Mononuclear cell (primary cell): ENCODE results near the gene CTXND2. TPM values are rescaled to one million over a fixed set of nuclear protein-coding genes. Genes with fewer than 3 reads are reported as not detected.

ENCODE experiments used
- total RNA-seq: library from RNA; depleted of rRNA; stranded (reverse); fragments of >200 nt; gene quantifications from one replicate; pipeline ENCODE4 v1.2.3, GENCODE V29; 2012

The CTXND2 gene
- total RNA-seq, 1 donor: not detected

Other genes with a start within 250 kb of the CTXND2 start
- 1.4 TPM for gene GOLPH3L, start 190.0 kb upstream of the CTXND2 start, total RNA-seq
- 3.3 TPM for gene HORMAD1, start 166.2 kb upstream of the CTXND2 start, total RNA-seq
- gene CTSS, start 121.4 kb upstream of the CTXND2 start, total RNA-seq: 1,898 TPM
- gene CTSK, start 78.9 kb upstream of the CTXND2 start, total RNA-seq: 8.1 TPM
- gene ARNT, start 10.5 kb upstream of the CTXND2 start, total RNA-seq: 38.5 TPM
- gene SETDB1, start 39.2 kb downstream of the CTXND2 start, total RNA-seq: 47.3 TPM
- gene CERS2, start 87.7 kb downstream of the CTXND2 start, total RNA-seq: 84.8 TPM
- 0.10 TPM for gene ANXA9, start 95.2 kb downstream of the CTXND2 start, total RNA-seq
- 14.4 TPM for gene MINDY1, start 119.8 kb downstream of the CTXND2 start, total RNA-seq
- gene PRUNE1, start 121.3 kb downstream of the CTXND2 start, total RNA-seq: 18.2 TPM
- gene BNIPL, start 149.4 kb downstream of the CTXND2 start, total RNA-seq: 0.10 TPM
- 0.31 TPM for gene C1orf56, start 160.6 kb downstream of the CTXND2 start, total RNA-seq
- 250 TPM for gene CDC42SE1, start 172.5 kb downstream of the CTXND2 start, total RNA-seq
- 4.6 TPM for gene MLLT11, start 173.3 kb downstream of the CTXND2 start, total RNA-seq
- 22.0 TPM for gene GABPB2, start 183.6 kb downstream of the CTXND2 start, total RNA-seq